Lower leg skin (tissue), 4 donors: ENCODE data around the gene LRRC23. TPM values are rescaled to one million over a fixed set of nuclear protein-coding genes. Genes with fewer than 3 reads are reported as not detected.
A peak's percentile ranks its signal among the peaks of the same experiment; 100 is the strongest.
"Not testable (repeated sequence)": the region's sequence is repeated elsewhere in the genome, so short reads cannot be mapped to it uniquely, and the experiment has no call there.

Source experiments
- DNase-seq, 2 donors: peaks; one replicate each; pipeline ENCODE4 v3.0.0-alpha.2; 2019; ENCODE audit warnings: low spot score in 2 of 2
- H3K4me3 ChIP-seq: fragments of 200-600 bp; sonication (generic); 2 replicates; pipeline ENCODE4 v1.5.1; 2017; ENCODE audit warnings: mild to moderate bottlenecking, low read depth; ENCODE audit not compliant: poor library complexity, severe bottlenecking
- POLR2A ChIP-seq, 2 donors: fragments of 450-650 bp; IDR thresholded peaks; one replicate each; pipeline ENCODE4 v1.6.1; 2016 to 2017; ENCODE audit warnings: antibody characterized with exemption in 2 of 2, mild to moderate bottlenecking in 1 of 2, moderate library complexity in 1 of 2
- WGBS, 2 donors: methylation state at CpG; one replicate each; pipeline ENCODE4 v1.1.5; 2018; 5-methylcytosine and 5-hydroxymethylcytosine counted together
- intact Hi-C: fragments of 100-400 bp; cut with DNase I; formaldehyde crosslinking; loops from one replicate; pipeline ENCODE4 v1.15.0; 2023; ENCODE audit warnings: low total_unique reads
- total RNA-seq, 4 donors: library from RNA; depleted of rRNA; stranded (reverse); fragments of >200 nt; gene quantifications; one replicate each; pipeline ENCODE4 v1.1.0, GENCODE V29; 2016
- TF ChIP-seq, protein P1 (sequence below), 3 donors: fragments of 450-650 bp; IDR thresholded peaks; one replicate each; pipeline ENCODE4 v1.5.1; 2016; ENCODE audit warnings: antibody characterized with exemption in 3 of 3, mild to moderate bottlenecking in 3 of 3, moderate library complexity in 2 of 3

The LRRC23 gene
- total RNA-seq, 4 donors from 2014 or later = 6.4 to 11.5 (median 8.2) TPM

DNA sequence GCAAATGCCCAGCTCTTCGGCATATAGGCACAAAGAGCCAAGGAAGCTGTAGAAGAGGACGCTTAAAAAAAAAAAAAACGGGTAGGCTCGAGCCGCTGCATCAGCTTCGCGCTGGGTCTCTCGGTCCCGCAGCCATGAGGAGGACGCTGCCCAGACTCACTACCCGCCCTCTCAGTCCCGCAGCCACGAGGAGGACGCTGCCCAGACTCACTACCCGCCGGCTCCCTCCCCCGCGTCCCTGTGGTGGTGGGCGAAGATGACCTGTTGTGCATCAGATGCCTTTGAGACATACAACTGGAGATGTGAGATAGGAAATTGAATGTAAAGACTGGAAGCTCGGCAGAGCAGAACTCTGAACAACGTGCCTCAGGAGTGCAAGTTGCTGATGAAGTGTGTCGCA lies 20.1 kb upstream of the LRRC23 start:
- TF ChIP-seq POLR2A (IDR thresholded peaks at IDR 0.05) = no peak
- no peak for DNase-seq
- 83 to 87% methylated on average over 22 of the region's 22 CpGs for WGBS, 2 donors
- intact Hi-C loops = no loop called here
- no peak overlapping the region for H3K4me3 ChIP-seq

DNA sequence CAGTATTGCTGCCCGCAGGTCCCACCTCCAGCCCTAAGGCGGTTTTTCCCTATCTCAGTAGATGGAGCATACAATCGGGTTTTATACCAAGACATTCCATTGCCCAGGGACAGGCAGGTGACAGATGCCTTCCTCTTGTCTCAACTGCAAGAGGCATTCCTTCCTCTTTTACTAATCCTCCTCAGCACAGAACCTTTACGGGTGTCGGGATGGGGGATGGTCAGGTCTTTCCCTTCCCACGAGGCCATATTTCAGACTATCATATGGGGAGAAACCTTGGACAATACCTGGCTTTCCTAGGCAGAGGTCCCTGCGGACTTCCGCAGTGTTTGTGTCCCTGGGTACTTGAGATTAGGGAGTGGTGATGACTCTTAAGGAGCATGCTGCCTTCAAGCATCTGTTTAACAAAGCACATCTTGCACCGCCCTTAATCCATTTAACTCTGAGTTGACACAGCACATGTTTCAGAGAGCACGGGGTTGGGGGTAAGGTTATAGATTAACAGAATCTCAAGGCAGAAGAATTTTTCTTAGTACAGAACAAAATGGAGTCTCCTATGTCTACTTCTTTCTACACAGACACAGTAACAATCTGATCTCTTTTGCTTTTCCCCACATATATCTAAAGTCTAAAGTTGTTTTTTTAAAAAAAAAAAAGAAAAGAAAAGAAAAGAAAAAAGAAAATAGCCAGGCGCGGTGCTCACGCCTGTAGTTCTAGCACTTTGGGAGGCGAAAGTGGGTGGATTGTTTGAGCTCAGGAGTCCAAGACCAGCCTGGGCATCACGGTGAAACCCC lies 18.2 kb upstream of the LRRC23 start:
- DNase-seq, intact Hi-C loops: not testable (repeated sequence)

DNA sequence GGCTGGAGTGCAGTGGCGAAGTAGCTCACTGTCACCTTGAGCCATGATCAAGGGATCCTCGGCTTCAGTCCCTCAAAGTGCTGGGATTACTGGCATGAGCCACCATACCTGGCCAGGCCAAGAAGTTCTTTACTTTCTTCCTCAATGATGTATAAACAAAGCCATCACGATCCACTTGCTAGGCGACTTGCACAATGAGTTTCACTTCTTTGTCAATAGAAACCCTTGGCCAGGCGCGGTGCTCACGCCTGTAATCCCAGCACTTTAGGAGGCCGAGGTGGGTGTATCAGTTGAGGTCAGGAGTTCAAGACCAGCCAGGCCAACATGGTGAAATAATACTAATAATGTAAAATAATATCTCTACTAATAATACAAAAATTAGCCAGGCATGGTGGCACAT lies 17.2 kb upstream of the LRRC23 start:
- no peak for TF ChIP-seq POLR2A (IDR thresholded peaks at IDR 0.05)
- TF ChIP-seq, protein P1, sequence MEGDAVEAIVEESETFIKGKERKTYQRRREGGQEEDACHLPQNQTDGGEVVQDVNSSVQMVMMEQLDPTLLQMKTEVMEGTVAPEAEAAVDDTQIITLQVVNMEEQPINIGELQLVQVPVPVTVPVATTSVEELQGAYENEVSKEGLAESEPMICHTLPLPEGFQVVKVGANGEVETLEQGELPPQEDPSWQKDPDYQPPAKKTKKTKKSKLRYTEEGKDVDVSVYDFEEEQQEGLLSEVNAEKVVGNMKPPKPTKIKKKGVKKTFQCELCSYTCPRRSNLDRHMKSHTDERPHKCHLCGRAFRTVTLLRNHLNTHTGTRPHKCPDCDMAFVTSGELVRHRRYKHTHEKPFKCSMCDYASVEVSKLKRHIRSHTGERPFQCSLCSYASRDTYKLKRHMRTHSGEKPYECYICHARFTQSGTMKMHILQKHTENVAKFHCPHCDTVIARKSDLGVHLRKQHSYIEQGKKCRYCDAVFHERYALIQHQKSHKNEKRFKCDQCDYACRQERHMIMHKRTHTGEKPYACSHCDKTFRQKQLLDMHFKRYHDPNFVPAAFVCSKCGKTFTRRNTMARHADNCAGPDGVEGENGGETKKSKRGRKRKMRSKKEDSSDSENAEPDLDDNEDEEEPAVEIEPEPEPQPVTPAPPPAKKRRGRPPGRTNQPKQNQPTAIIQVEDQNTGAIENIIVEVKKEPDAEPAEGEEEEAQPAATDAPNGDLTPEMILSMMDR (IDR thresholded peaks at IDR 0.05) = no peak
- 78 to 87% methylated on average over 8 of the region's 8 CpGs for WGBS, 2 donors
- intact Hi-C loops = no loop called here
- DNase-seq = no peak
- H3K4me3 ChIP-seq = no peak overlapping the region

More for the DNA sequence above, 18.2 kb upstream of the LRRC23 start:
- 82 to 84% methylated on average over 12 to 13 of the region's 15 CpGs for WGBS, 2 donors
- H3K4me3 ChIP-seq = not testable (repeated sequence)

DNA sequence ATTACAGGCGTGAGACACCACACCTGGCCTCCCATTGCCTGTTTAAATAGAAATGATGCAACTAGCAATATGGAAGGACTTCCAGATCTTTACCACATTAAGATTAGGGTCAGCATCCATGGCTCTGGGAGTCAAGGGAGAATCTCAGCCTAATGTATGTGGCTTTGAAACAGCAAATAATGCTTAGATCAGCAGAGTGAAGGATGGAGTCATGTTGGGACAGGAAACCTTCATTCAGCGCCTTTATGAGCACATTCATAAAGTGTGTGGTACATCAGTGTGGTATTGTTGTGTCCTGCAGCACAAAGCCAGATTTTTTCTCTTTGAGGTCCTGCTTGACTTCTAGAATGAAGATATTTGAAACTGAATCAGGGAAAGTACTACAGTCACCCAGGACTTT lies 16.3 kb upstream of the LRRC23 start:
- intact Hi-C loops = no loop called here
- no peak for DNase-seq
- WGBS, 2 donors = 77 to 78% methylated on average over 2 of the region's 2 CpGs

DNA sequence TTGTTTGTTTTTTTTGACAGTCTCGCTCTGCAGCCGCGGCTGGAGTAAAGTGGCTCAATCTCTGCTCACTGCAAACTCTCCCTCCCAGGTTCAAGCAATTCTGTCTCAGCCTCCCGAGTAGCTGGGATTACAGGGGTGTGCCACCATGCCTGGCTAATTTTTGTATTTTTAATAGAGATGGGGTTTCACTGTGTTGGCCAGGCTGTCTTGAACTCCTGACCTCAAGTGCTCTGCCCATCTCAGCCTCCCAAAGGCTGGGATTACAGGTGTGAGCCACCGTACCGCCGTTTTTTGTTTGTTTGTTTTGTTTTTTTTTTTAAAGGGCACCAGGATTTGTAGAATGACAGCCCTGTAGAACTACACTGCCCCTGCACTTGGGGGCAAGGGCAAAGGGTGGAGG lies 15.8 kb upstream of the LRRC23 start:
- intact Hi-C loops, DNase-seq, H3K4me3 ChIP-seq: not testable (repeated sequence)

More for the DNA sequence above, 16.3 kb upstream of the LRRC23 start:
- H3K4me3 ChIP-seq = no peak overlapping the region
- TF ChIP-seq, protein P1 (IDR thresholded peaks at IDR 0.05) = no peak
- TF ChIP-seq POLR2A (IDR thresholded peaks at IDR 0.05) = no peak

DNA sequence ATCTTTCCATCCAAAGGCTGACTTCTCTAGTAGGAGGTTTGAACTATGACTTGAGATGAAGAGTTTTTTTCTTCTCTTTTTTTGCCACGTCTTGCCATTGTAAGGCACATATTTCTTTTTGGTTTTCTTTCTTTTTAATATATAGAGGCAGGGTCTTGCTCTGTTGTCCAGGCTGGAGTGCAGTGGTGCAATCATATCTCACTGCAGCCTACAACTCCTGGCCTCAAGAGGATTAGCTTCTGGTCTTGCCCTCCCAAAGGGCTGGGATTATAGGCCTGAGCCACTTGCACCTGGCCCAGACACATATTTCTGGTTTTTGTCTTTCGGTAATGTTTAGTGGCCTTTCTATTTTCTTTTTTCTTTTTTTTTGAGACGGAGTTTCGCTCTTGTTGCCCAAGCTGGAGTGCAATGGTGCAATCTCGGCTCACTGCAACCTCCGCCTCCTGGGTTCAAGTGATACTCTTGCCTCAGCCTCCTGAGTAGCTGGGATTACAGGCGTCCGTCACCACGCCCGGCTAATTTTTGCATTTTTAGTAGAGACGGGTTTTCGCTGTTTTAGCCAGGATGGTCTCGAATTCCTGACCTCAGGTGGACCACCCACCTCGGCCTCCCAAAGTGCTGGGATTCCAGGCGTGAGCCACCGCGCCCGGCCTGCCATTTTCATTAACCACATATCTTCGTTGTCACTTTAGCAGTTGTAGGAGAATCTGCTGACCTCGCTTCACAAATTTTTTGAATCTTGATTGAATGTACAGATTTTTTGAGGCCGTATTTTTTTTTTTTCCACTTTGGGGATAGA lies 14.6 kb upstream of the LRRC23 start:
- intact Hi-C loops, DNase-seq: not testable (repeated sequence)

More for the DNA sequence above, 15.8 kb upstream of the LRRC23 start:
- whole genome bisulfite sequencing, 2 donors = 77 to 81% methylated on average over 7 of the region's 7 CpGs

DNA sequence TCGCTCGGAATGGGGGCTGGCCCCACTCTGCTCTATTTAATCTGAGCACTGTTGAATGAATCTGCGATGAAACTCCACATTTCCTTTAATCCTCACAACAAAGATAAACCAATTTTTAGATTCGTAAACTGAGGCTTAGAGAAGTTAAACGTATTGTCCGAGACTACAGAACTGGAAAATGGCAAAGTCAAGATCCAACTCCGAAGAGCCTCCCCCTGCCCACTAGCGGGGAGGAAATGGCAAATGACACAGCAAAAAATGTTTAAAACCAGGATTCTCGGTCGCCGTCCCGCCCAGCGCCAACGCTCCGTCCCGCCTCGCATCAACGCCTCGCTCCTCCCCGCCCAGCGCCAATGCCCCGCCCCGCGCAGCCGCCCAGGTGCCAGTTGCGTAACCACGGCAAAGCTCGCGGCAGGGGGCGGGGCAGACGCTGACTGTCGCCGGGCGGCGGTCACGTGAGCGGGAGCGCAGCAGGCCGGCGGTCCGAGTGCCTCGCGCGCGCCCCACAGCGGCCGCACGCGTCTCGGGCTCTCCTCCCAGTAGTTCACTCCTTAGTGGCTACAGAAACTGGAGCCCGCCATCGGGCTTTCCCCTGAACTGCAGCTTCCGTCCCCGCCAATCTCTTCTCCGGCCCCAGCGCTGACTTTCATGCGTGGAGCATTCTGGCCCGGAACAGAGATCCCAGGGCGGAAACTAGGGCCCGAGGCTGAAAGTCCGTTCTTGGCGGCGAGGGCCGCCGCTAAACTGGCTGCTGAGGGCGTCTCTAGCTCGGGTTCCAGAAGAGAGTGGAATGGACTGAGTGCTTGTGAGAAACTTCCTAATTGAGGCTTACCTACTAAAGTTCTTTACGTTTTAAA lies 13.6 kb upstream of the LRRC23 start:
- intact Hi-C loops = no loop called here
- DNase-seq = peak; percentile 95 to 100
- TF ChIP-seq POLR2A (IDR thresholded peaks at IDR 0.05) = peak in 1 of 2 donors; percentile 30
- TF ChIP-seq, protein P1 (IDR thresholded peaks at IDR 0.05) = peak in 1 of 3 donors; percentile 41
- WGBS, 2 donors = 1% methylated on average over 47 to 67 of the region's 68 CpGs
- no peak overlapping the region for H3K4me3 ChIP-seq

More for the DNA sequence above, 14.6 kb upstream of the LRRC23 start:
- WGBS, 2 donors = 90 to 92% methylated on average over 21 of the region's 21 CpGs
- not testable (repeated sequence) for H3K4me3 ChIP-seq
